HK-2 (cell line): Measurements from ENCODE around the gene USE1.

ENCODE experiments used
- DNase-seq: peaks from one replicate; pipeline ENCODE4 v3.0.0-alpha.2; 2018; ENCODE audit not compliant: unreplicated experiment

The USE1 gene

GRCh38 chr19:17259118-17259780 is 44.1 kb downstream of the USE1 start:
- DNase-seq = no peak

- no peak for DNase-seq
These were observed 44.8 kb downstream of the USE1 start for GRCh38 chr19:17259934-17260333.

DNA sequence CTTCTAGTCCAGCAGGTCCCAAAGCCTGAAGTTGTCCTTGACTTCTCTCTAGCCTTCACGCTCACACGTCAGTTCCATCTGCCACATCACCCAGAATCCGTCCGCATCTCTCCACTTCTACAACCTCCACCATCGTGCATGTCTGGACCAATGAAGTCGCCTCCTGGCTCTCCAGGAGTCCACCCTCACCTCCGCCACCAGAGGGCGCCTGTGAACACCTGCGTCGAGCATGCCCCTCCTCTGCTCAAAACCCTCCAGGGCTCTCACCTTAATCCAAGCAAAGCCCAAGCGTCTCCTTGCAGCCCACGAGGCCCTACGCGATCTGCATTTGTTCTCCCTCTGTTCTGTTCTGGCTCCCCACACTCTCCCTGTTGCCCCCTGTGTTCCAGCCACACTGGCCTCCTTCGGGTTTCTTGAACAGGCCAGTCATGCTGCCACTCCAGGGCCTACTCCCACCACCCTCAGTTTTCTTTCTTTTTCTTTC is 45.7 kb downstream of the USE1 start:
- peak; percentile 83 for DNase-seq

DNA sequence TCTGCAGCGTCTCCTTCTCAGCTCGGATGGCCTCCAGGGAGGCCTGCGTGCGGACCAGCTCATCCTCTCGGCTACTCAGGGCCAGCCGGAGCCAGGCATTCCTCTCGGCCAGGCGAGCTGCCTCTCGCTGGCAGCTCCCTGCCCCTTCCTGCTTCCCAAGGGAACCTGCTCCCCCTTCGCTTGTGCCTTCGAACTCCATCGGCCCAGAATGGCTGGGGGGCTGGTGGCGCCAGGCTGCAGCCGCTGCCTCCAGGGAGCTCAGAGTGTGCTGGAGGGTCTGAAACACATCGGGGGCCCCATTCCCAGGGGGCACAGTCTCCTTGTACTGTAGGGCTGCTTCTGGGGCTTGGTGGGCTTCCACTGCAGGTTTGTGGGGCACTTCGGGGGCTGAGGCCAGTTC is 47.4 kb downstream of the USE1 start:
- DNase-seq = no peak

DNA sequence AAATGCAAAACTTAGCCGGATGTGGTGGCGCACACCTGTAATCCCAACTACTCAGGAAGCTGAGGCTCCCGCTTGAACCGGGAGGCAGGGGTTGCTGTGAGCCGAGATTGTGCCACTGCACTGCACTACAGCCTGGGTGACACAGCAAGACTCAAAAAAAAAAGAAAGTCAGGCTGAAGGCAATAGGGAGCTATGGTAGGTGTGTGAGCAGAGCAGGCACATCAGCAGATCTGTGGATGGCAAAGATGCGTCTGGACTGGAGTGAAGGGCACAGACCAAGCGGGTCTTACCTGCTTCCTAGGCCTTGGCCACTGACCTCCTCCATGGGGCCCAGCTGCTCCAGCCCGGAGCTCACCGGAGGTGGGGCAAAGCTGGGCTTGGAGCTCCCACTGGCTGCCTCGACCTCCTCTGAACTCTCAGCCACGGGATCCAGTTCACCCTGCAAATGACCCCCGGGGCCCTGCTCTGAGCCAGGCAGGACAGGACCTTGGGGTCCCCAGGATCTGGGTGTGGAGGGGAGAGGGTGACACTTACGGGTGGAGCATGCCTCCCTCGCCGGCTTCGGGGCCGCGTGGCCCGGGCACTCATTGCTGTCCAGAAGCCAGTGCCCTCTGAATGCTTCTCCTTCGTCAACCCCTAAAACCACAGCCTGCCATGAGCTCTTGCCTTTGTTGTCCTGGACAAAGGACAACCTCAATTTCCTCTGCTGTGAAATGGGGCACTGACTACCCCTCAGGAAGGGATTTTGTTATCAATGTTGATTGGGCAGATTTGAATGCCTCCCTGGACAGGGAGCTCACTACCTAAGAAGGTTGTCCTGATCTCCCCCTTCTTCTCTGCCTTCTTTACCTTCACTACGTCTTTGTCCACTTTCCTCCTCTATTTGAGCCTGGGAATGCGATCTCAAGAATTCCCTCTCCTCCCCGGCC is 48.8 kb downstream of the USE1 start:
- no peak for DNase-seq

DNA sequence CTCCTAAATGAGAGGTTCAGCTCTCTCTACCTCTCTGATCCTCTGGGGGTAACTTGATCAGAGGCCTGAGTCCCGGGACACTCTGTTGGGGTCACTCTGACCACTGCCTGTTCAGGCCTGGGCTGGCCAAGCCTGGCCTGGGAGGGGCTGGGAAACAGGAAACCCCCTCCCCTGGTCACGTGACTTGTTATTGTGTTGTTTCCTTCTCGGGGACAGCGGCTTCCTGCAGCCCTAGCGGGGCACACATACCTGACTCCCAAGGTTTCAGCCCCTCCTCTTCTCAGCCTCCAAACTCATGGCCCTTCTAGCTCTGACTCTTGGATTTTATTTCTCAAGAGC is 49.5 kb downstream of the USE1 start, which contains the start of gene USHBP1:
Gene USHBP1 (minus strand): TSS at position 105 of the 339 bp plus-strand sequence. CDS start 446 bp downstream, outside the sequence.
- no peak for DNase-seq

DNA sequence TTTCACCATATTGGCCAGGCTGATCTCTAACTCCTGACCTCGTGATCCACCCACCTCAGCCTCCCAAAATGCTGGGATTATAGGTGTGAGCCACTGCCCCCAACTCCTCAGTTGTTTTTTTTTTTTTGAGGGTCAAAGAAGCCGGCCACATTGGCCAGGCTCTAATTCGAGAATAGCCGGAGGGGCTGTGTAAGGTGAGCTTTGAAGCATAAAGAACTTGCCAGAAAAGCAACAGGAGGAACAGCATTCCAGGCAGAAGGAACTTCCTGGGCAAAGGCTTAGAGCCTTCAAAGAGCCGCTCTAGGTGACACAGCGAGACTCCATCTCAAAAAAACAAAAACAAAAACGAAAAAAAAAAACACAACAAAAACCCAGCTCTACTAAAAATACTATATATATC is 50.9 kb downstream of the USE1 start:
- no peak for DNase-seq

DNA sequence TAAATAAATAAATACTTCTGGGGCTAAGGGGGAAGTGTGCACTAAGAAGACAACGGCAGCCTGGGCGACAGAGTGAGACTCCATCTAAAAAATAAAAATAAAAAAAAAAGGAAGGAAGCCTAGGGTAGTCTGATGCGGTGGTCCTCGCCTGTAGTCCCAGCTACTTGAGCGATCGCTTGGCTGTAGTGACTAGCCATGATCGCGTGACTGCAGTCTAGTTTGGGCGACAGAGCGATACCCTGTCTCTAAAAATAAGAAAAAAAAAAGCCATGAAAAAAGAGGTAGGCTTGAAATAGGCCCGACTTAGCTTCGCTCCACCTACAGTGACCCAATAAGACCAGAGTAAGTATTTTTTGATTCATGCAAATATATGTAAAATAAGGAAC is 51.4 kb downstream of the USE1 start:
- no peak for DNase-seq

DNA sequence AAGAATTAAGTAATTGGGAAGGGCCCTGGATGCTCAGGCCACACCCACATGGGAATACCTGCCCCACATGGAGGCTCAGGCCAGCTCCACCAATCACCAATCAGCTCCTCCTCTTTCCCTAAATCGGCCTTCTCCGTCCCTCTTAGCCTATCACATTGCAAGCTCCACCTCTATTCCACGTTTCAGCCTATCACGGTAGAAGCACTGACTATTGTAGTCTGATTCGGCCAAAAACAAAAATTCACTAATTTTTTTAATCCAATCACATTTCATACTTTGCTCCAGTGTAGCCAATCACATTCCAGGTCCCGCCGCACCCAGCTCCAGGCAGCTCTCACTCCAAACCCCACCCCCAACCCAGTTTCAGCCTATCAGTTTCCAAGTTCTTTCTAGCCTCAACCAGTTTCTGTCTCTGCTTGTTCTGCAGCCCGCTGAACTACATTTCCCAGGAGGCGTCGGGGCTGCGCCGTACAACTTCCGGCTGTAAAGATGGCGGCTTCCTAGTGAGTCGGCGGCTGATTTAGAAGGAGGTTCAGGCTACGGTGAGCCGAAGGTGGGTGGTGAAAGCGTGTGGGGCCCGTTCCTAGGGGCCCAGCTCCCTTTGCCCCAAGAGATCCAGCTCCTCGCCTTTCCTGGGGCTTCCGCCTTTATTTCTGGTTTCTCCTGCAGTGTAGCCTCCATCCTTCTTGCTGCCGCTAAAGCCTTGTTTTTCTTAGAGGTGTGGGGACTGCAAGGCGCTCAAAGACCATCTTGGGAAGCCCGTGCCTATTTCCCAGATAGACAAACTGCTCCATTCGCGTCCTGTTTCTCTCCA is 52.0 kb downstream of the USE1 start, which contains the start of gene BABAM1:
Gene BABAM1 (plus strand): TSS at position 469 of the 814 bp plus-strand sequence. CDS start 1,364 bp downstream, outside the sequence.
- DNase-seq = peak; percentile 97

DNA sequence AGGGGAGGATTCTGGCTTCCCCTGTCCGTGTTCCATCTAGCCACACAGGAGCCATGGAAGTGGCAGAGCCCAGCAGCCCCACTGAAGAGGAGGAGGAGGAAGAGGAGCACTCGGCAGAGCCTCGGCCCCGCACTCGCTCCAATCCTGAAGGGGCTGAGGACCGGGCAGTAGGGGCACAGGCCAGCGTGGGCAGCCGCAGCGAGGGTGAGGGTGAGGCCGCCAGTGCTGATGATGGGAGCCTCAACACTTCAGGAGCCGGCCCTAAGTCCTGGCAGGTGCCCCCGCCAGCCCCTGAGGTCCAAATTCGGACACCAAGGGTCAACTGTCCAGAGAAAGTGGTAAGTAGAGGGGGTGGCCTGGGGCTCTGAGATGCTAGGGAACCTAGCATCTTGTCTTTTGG is 53.6 kb downstream of the USE1 start:
- DNase-seq = no peak
